ENCODE results near the gene COX7A2.

COX7A2 gene

DNA sequence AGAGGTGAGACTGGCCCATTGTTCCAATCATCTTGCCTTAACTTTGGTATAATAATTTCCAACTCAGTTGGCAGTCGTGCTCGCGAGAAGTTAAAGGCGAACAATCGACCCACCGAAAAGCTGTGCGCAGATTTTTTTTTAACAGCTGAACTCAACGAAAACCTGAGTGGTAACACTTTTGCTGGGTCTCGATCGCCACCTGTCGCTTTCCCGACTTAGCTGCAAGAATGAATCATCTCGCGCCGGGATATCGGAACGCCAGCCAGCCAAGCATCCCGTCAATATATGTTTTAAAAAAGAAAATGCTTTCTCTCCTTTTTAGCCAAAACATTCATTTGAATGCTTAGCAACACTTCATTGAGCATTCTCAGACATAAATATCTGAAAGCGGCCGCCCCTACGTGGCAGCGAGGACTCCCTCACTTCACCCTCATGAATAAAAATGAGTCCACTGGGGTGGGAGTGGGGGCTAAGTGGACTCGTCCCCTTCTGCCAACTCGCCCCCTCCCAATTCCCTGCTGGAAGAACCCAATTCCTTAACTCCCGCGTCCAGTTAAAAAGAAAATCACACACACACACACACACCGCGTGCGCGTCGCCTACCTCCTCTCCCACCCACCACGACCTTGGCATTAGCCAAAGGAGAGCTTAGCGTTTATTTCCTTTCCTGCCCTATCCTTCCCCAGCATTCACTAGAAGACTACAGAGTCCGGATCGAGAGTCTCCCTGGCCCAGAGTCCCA lies 39.2 kb downstream of the COX7A2 start:
- TF ChIP-seq, protein P1, sequence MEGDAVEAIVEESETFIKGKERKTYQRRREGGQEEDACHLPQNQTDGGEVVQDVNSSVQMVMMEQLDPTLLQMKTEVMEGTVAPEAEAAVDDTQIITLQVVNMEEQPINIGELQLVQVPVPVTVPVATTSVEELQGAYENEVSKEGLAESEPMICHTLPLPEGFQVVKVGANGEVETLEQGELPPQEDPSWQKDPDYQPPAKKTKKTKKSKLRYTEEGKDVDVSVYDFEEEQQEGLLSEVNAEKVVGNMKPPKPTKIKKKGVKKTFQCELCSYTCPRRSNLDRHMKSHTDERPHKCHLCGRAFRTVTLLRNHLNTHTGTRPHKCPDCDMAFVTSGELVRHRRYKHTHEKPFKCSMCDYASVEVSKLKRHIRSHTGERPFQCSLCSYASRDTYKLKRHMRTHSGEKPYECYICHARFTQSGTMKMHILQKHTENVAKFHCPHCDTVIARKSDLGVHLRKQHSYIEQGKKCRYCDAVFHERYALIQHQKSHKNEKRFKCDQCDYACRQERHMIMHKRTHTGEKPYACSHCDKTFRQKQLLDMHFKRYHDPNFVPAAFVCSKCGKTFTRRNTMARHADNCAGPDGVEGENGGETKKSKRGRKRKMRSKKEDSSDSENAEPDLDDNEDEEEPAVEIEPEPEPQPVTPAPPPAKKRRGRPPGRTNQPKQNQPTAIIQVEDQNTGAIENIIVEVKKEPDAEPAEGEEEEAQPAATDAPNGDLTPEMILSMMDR (IDR thresholded peaks at IDR 0.05; ENCODE audit: control extremely low read depth, extremely low read depth, low read depth, missing control alignments), result peak; percentile 66
- peak; percentile 42 for DNase-seq (ENCODE audit: extremely low spot score)
- ChIA-PET CTCF (interaction anchor here (0.8 to 5.1 kb wide), 17 partner anchors 10 to 1466 kb away, joined by 3 to 42 read pairs (median 4); no protein-coding TSS in a partner anchor), POLR2A (no interaction called here)

DNA sequence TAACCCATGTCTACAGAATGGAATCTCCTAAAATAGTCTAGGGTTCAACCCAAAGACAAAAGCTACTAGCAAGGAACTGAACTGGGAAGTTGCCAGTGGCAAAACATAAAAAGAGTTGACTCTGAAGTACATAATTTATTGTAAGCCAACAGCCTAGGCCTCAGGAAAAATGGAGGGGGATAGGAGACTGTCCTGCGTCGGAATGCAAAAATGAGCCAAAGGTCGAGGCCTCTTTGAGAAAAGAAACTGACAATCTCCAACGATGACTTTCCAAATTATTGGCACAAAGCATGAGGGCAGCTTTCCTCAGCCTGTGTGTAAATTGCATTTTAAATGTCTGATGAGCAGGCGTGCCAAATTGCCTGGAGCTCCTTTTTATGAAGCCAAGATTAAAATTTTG lies 39.9 kb downstream of the COX7A2 start:
- POLR2A ChIA-PET, result no interaction called here
- DNase-seq (ENCODE audit: extremely low spot score), result no peak
- TF ChIP-seq, protein P1 (IDR thresholded peaks at IDR 0.05; ENCODE audit: control extremely low read depth, extremely low read depth, low read depth, missing control alignments), result no peak
- CTCF ChIA-PET, result interaction anchor here (0.8 to 5.1 kb wide), 17 partner anchors 9 to 1465 kb away, joined by 3 to 42 read pairs (median 4); no protein-coding TSS in a partner anchor

DNA sequence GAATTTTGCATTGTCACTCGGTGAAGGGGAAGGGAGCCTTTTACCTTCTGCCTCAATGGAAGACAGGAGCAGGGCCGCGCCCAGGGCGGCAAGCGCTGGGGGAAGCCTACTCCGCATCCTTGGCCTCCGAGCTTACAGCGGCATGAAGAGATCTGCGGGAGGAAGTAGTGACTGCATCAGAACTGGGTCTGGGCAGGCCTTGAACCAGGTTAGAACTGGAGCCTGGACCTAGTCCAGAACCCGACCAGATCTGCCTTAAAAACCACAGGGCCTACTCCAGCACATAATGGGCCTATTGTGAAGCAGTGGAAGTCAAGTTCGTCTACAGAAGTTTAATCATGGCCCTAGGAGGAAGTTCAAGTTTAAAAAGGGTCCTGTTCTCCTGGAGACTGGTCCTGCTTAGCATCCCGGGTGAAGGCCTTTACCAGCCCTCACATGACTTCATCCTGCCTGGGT lies 40.9 kb downstream of the COX7A2 start:
- TF ChIP-seq, protein P1 (IDR thresholded peaks at IDR 0.05; ENCODE audit: control extremely low read depth, extremely low read depth, low read depth, missing control alignments), result no peak
- POLR2A ChIA-PET, result no interaction called here
- no peak for DNase-seq (ENCODE audit: extremely low spot score)
- CTCF ChIA-PET, result interaction anchor here (1.2 to 5.1 kb wide), 9 partner anchors 8 to 1470 kb away, joined by 3 to 42 read pairs (median 6); no protein-coding TSS in a partner anchor

DNA sequence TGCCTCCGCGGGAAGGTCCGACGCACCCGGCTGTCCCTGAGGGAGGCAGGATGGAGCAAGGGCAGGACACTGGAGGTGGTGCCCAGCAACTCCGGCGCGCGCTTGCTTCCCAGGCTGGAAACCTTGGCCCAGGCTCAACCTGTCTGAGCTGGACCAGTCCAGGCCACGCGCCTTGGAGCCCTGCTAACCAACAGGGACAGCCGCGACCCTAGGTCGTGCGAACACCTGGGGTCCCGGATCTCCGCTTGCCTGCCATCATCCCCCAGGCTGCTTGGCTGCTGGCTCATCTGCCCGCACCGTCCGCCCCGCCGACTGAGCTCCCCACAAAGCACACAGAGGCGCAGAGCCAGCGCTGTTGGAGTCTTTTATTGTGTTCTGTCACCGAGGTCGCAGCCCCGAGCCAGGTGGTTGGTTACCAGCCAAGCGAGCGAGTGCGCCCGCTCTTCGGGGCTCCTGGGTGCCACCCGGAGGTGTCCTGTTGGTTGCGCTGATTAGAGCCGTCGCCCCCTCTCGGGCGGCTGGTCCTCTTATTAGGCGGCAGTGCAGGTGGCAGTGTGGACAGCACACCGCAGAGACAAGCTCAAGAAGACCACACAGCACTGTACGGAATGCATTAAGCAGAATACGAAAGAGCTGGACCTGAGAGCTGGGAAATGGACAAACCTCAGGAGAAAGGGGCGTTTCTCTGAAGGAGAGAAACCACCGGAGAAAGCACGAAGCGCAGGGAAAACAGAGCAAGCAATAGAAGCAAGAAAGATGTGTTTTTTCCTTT lies 41.5 kb downstream of the COX7A2 start:
- CTCF ChIA-PET, result interaction anchor here (1.2 to 5.1 kb wide), 6 partner anchors 10 to 1469 kb away, joined by 3 to 42 read pairs (median 16); no protein-coding TSS in a partner anchor
- POLR2A ChIA-PET, result no interaction called here
- TF ChIP-seq, protein P1 (IDR thresholded peaks at IDR 0.05; ENCODE audit: control extremely low read depth, extremely low read depth, low read depth, missing control alignments), result no peak
- DNase-seq (ENCODE audit: extremely low spot score), result peak; percentile 27

DNA sequence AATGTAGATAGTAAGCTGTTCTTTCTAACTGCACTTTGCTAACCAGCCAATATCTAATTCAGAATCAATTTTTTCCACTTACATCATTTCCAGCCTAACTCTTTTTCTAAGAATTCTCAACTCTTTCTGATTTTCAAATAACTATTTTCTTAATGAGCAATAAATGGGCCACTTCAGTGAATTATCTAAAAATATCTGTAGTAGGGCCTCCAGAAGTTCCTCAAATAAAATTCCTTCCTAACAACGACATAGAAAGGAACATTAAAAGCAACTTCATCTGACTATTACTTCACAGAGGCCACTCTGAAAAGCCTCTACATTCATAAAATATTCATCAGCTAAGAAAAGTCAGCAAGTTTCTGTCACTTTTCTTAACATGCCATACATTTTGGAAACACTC lies 42.6 kb downstream of the COX7A2 start:
- ChIA-PET POLR2A (no interaction called here), CTCF (interaction anchor here (1.3 to 2.3 kb wide), 2 partner anchors 8 to 1462 kb away, joined by 5 to 10 read pairs; no protein-coding TSS in a partner anchor)
- DNase-seq (ENCODE audit: extremely low spot score), result no peak
- TF ChIP-seq, protein P1 (IDR thresholded peaks at IDR 0.05; ENCODE audit: control extremely low read depth, extremely low read depth, low read depth, missing control alignments), result no peak

DNA sequence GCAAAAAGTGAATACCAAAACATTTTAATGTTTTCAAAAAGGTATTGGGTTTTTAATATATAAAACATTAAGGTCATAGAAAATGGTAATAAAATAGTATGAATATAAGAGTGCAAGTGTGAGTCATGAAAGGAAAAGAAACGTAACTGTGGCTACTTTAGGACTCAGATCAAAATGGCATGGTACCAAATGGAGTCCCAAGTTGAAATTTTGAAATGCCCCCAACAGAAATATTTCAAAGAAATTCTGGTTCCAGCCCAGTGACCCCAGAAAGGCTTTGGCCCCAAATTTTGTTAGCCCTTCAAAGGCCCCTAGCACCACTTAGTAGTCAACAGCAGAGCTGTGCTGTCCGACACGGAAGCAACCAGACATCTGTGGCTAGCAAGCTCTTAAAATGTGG lies 43.7 kb downstream of the COX7A2 start:
- no peak for DNase-seq (ENCODE audit: extremely low spot score)
- TF ChIP-seq, protein P1 (IDR thresholded peaks at IDR 0.05; ENCODE audit: control extremely low read depth, extremely low read depth, low read depth, missing control alignments), result no peak
- ChIA-PET POLR2A (no interaction called here), CTCF (interaction anchor here (1.1 to 2.3 kb wide), 3 partner anchors 9 to 85 kb away, joined by 3 to 10 read pairs (median 3); no protein-coding TSS in a partner anchor)

All from GM10248 (cell line).